GM04503 (cell line): ENCODE results near the gene SLC4A4.

Source experiments
- DNase-seq: peaks from one replicate; pipeline ENCODE4 v3.0.0-alpha.2; 2012; ENCODE audit warnings: low read depth

SLC4A4 gene

GRCh38 chr4:71411981-71412380 lies 73.2 kb downstream of the SLC4A4 start:
- no peak for DNase-seq

DNA sequence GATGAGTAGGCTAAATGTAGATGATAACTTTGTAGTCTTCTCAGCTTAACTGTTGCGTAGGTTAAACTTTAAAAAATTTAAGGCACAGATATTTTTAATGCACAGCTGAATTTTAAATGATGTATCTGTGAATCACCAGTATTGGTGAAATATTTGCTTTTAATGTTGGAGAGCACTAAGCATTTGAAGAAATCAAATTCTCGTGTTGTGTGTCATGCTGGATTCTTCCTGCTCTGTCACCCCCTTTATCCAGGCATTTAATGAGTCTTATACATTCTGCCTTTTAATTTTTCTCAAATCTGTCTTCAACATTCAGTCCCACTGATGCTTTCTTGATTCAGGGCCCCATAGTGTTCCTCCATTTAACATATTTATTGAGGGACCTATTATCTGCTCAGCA lies 76.7 kb downstream of the SLC4A4 start:
- no peak for DNase-seq

- DNase-seq, result no peak
Observed at GRCh38 chr4:71417150-71417549, 78.3 kb downstream of the SLC4A4 start.

DNA sequence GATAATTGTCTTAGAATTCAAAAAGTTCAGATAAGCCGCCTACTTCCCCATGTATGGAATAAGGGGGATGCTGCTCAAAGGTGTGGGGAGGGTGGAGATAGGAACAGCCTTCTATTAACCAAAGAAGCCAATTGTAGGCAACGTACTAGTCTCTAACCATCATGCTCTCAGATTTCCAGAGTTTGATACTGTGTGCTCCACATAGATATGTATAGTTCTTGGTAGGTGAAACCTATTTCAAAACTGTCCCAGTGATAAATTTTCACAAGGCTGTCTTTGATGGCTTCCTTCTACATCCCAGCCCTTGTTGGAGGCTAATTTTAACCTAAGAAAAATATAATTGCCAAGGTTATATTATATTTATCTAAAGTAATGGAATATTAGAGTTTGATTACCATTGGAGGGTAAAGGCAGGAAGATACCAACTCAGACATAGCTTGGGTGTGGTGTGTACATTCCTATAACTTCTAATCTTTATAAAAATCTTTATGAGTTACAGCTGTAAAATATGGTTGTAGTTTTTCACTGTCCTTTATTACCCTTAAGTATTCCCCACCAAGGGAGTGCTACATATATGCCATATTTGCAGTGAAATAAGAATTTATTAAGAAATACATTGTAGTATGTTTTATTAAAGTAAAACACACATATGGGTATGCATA lies 87.7 kb downstream of the SLC4A4 start:
- no peak for DNase-seq

DNA sequence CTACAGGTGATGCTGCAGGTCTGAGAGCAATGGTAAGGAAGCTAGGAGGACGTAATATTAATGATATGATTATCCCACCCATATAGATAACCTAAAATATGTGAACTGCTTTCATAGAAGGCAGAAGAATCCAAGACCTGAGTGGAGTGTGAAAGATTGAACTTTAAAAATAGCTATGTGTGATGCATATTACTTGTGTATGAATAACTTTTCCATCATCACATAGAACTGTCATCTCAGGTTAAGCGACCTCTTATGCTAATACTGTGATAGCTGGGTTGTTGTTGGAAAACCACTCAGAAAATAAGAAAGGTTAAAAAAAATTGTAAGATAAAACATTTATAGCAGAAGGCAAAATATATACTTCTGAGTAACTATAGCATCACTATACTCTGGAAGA lies 90.3 kb downstream of the SLC4A4 start:
- no peak for DNase-seq

- DNase-seq, result no peak
Observed at GRCh38 chr4:71429962-71430361, 91.1 kb downstream of the SLC4A4 start.

- DNase-seq, result no peak
Observed at GRCh38 chr4:71430609-71431008, 91.8 kb downstream of the SLC4A4 start.

GRCh38 chr4:71440612-71441011 lies 101.8 kb downstream of the SLC4A4 start:
- no peak for DNase-seq

GRCh38 chr4:71441186-71442169 lies 102.7 kb downstream of the SLC4A4 start:
- DNase-seq, result no peak

DNA sequence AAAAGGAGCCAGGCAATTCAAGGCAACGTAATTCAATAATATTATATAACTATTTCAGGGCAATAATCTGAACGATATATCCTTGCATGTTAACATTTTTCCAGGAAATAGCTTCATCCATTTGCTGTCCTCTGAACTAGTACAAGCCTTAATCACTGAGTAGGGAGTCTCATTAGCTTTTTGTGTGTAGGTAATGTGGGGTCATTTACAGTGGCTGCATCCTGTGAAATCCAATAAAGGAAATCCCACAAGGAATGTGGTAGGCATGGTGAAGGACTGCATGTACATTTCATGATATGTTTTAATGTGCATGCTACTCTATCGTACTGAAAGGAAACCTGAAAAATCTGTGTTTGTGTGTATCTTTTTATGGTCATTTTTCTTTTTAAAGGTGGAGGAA lies 103.5 kb downstream of the SLC4A4 start:
- no peak for DNase-seq

DNA sequence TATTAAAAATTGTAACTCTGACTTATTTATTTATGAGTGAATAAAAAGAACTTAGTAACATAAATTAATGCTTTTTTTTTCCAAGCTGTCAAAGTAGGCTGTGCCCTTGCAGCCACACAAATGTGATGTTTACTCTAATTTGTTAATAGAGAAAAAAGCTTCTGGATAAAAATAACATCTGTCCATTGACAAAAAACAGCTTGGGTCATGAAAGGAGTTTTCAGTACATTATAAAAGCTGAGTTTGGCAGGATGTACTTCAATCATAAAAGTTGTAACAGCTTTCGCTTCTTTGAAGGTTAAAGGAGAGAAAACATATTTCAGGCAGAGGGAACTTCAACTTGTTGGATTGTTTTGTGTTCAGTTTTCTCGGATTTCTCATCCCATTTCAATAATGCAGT lies 105.6 kb downstream of the SLC4A4 start:
- no peak for DNase-seq

DNA sequence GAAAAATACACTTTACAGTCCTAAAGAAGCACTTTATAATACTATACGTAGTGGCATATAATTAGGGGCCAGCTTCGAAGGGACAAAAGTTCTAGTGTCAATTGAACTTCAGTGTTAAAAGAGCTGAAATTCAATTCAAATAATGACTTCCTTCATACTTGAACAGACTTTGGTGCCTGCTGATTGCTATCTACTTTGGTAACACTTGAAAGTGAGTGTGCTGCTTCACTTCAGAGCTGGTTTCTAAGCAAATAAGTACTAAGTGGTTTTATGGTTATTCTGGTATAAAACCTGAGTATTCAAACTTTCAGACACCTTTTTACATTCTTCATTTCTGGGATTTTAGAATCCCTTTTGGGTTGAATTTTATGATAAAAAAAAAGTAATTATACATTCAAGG lies 107.0 kb downstream of the SLC4A4 start:
- no peak for DNase-seq

GRCh38 chr4:71446479-71447081 lies 107.8 kb downstream of the SLC4A4 start:
- DNase-seq, result no peak

GRCh38 chr4:71449040-71449439 lies 110.2 kb downstream of the SLC4A4 start:
- no peak for DNase-seq

- no peak for DNase-seq
Observed at GRCh38 chr4:71449878-71450277, 111.1 kb downstream of the SLC4A4 start.

DNA sequence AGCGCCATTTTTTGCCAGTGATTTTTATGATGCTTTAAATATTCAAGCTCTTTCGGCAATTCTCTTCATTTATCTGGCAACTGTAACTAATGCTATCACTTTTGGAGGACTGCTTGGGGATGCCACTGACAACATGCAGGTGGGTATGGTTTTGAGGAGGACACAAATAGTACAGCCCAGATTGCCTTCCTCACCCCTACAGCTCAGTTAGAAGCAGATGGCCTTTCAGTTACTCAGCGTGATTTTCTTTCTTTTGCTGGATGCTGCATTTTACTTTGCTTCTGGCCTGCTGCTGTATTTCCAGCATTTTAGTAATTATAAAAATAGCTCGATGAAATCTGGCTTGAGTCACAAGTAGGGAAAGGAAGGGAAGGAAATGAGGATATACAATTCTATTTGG lies 114.7 kb downstream of the SLC4A4 start:
- no peak for DNase-seq

DNA sequence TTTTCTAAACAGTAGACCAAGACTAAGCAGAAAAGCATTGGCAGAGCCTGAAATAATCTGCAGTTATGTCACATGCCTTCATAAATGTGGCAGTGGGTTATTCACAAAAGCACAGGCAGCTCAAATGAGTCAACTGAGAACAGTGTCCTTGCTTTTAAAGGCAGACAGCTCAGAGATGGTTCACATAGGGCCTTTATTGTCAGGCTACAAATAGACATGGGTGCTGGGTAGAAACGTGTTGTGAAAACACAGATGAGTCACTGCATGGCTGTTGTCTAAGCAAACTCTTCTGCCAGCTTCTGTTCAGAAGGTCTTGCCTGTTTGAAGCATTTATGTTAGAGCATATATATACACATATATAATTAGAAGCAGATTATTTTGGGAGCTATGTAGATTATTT lies 118.0 kb downstream of the SLC4A4 start:
- DNase-seq, result peak; percentile 92

GRCh38 chr4:71460371-71460770 lies 121.6 kb downstream of the SLC4A4 start:
- DNase-seq, result no peak

DNA sequence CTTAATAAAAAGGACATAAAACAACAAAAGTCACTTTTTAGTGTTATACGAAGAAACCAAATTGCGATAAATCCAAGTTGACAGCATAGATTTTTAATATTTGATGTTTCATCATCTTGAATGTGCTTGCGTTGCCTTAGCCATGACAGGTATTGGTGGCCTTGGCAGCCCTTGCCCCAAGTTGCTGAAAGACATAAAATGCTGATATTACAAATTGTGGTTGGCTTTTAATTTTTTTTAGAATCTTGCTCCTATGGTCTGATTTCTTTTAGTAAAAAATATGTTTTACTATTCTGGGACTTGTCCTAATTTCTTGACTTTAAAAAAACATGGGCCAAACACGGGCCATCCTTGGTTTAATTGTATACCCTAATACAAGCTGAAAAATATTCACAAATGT lies 122.6 kb downstream of the SLC4A4 start:
- no peak for DNase-seq

GRCh38 chr4:71466775-71467174 lies 128.0 kb downstream of the SLC4A4 start:
- no peak for DNase-seq

DNA sequence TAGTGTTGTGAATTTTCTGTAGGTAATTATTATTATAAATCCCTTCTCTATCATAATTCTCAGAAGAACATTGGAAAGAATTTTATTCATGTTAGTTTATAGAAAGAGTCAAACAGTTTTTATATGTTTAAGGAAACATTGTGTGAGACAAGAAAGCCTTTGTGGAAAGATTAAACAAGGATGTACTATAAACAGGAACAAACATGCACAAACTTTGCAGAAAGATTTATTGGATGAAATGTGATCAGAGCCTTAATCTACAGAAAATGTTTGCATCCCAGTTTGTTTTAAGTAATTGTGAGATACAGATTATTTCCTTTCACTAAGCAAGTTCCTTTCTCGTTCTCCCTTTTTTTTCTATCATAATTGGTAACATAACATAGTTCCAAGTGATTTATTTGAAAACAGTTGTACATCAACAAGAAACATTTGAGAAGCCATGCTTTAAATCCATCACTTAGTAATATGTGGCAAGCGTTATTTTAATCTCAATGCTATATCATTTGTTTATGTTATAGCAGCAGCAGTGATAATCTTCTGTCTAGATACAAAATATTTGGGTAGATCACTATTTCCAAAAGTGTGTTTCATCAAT lies 129.4 kb downstream of the SLC4A4 start:
- DNase-seq, result no peak

DNA sequence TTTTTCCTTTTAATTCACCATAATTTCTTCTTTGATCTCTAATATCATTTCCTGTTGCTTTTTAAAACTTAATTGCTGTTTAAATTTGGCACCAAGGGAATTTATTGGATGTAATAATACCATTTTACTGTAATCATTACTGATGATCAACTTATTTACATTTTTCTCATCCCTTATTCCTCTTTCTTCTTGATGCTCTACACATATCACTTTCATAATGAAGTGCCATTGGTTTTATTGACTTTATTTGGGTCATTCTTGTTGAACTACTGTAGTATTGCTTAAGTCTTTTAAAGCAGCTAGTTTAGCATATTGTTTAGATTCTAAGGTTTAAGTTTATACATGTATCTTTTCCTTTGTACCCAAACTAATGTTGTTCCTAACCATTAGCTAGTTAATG lies 130.7 kb downstream of the SLC4A4 start:
- DNase-seq, result no peak

DNA sequence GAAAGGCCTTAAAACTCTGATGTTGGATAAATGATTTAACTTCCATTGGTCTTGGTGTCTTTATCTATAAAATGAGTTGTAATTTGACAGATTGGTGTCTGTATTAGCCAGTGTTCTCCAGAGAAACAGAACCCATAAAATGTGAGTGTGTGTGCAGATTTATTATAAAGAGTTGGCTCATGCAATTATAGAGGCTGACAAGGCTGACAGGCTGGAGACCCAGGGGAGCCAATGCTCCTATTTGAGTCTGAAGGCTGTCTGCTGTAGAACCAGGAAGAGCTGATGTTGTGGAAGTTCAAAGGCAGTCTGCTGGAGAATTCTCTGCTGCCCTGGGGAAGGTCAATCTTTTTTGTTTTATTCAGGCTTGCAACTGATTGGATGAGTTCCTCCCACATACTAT lies 131.7 kb downstream of the SLC4A4 start:
- DNase-seq, result no peak
